Neuronal stem cell (in vitro differentiated cells): ENCODE data around the gene SLC22A4.

Experiments
- DNase-seq: peaks from one replicate; pipeline ENCODE4 v3.0.0-alpha.2; 2013; ENCODE audit warnings: low spot score
- H2AFZ ChIP-seq: one replicate; pipeline ENCODE4 v1.6.1; 2013; ENCODE audit warnings: mild to moderate bottlenecking, low read length, inconsistent platforms
- H2AK5ac ChIP-seq: 2 replicates; pipeline ENCODE4 v1.6.1; 2013; ENCODE audit warnings: low read depth, mild to moderate bottlenecking, inconsistent platforms, low read length, moderate library complexity, mixed read lengths
- H2BK120ac ChIP-seq: 2 replicates; pipeline ENCODE4 v1.6.1; 2013; ENCODE audit warnings: low read depth, mild to moderate bottlenecking, inconsistent platforms, low read length, moderate library complexity, mixed read lengths
- H2BK12ac ChIP-seq: one replicate; pipeline ENCODE4 v1.6.1; 2013; ENCODE audit warnings: low read length, inconsistent platforms
- H2BK15ac ChIP-seq: 2 replicates; pipeline ENCODE4 v1.6.1; 2013; ENCODE audit warnings: mild to moderate bottlenecking, low read length, inconsistent platforms, mixed read lengths
- H2BK5ac ChIP-seq: one replicate; pipeline ENCODE4 v1.6.1; 2013; ENCODE audit warnings: inconsistent platforms, mild to moderate bottlenecking, low read length, moderate library complexity
- H3K14ac ChIP-seq: one replicate; pipeline ENCODE4 v1.6.1; 2013; ENCODE audit warnings: low read length, inconsistent platforms
- H3K18ac ChIP-seq: 2 replicates; pipeline ENCODE4 v1.6.1; 2013; ENCODE audit warnings: low read length, inconsistent platforms
- H3K23ac ChIP-seq: 2 replicates; pipeline ENCODE4 v1.6.1; 2013; ENCODE audit warnings: low read depth, mild to moderate bottlenecking, mixed read lengths, low read length, inconsistent platforms; ENCODE audit not compliant: poor library complexity
- H3K27ac ChIP-seq: replicated peaks from 3 replicates; pipeline ENCODE4 v1.5.1; 2013; ENCODE audit warnings: low read length, inconsistent platforms
- H3K27me3 ChIP-seq, 3 experiments: 2 replicates each; pipeline ENCODE4 v1.6.1; 2013; ENCODE audit warnings: low read length in 3 of 3, mild to moderate bottlenecking in 2 of 3, inconsistent platforms in 1 of 3, low read depth in 1 of 3, mixed read lengths in 1 of 3, moderate library complexity in 1 of 3; ENCODE audit not compliant: control insufficient read depth in 3 of 3, insufficient read depth in 3 of 3
- H3K36me3 ChIP-seq, 2 donors: replicated peaks in 1 of 2; 2 replicates each; pipeline ENCODE4 v1.6.1; 2013; ENCODE audit warnings: low read length in 2 of 2; ENCODE audit not compliant: control insufficient read depth in 2 of 2, insufficient read depth in 2 of 2
- H3K4ac ChIP-seq: 2 replicates; pipeline ENCODE4 v1.6.1; 2013; ENCODE audit warnings: inconsistent platforms, mild to moderate bottlenecking, low read length, moderate library complexity
- H3K4me1 ChIP-seq, 2 donors: 1 replicate in 1 of 2; 2 replicates in 1 of 2; pipeline ENCODE4 v1.6.1; 2013; ENCODE audit warnings: low read length in 2 of 2, low read depth in 1 of 2; ENCODE audit not compliant: control insufficient read depth in 2 of 2, insufficient read depth in 1 of 2
- H3K4me2 ChIP-seq: one replicate; pipeline ENCODE4 v1.6.1; 2013; ENCODE audit warnings: mild to moderate bottlenecking, low read length, inconsistent platforms; ENCODE audit not compliant: insufficient read depth, poor library complexity, severe bottlenecking
- H3K4me3 ChIP-seq, 2 donors: 2 replicates each; pipeline ENCODE4 v1.5.1; 2013; ENCODE audit warnings: low read length in 2 of 2, mild to moderate bottlenecking in 2 of 2, inconsistent platforms in 1 of 2, moderate library complexity in 1 of 2
- H3K79me1 ChIP-seq: one replicate; pipeline ENCODE4 v1.6.1; 2013; ENCODE audit warnings: low read depth, mild to moderate bottlenecking, inconsistent platforms, low read length, moderate library complexity
- H3K9ac ChIP-seq: one replicate; pipeline ENCODE4 v1.6.1; 2013; ENCODE audit warnings: mild to moderate bottlenecking, low read depth, low read length, inconsistent platforms; ENCODE audit not compliant: poor library complexity
- H3K9me3 ChIP-seq, 2 donors: replicated peaks in 1 of 2; 2 replicates each; pipeline versions ENCODE3 to v1.6.1; 2013; ENCODE audit warnings: low read length in 2 of 2, mild to moderate bottlenecking in 2 of 2, inconsistent platforms in 1 of 2, low read depth in 1 of 2, mixed read lengths in 1 of 2, moderate library complexity in 1 of 2; ENCODE audit not compliant: control insufficient read depth in 2 of 2, insufficient read depth in 1 of 2
- H4K8ac ChIP-seq: one replicate; pipeline ENCODE4 v1.6.1; 2013; ENCODE audit warnings: low read depth, mild to moderate bottlenecking, inconsistent platforms, low read length, moderate library complexity
- H4K91ac ChIP-seq: one replicate; pipeline ENCODE4 v1.6.1; 2013; ENCODE audit warnings: low read length, low read depth, mild to moderate bottlenecking, inconsistent platforms; ENCODE audit not compliant: poor library complexity
- WGBS, 2 donors: extraction: QIAGEN DNeasy Blood & Tissue Kit; methylation state at CpG; one replicate each; pipeline ENCODE4 v1.1.7; 2013; ENCODE audit warnings: missing lambda C conversion rate in 2 of 2, mixed read lengths in 1 of 2; ENCODE audit not compliant: insufficient read length in 2 of 2, insufficient replicate concordance in 1 of 2; ENCODE audit errors: extremely low coverage in 2 of 2; 5-methylcytosine and 5-hydroxymethylcytosine counted together

Gene SLC22A4

GRCh38 chr5:132263548-132264261, 30.5 kb upstream of the SLC22A4 start:
- Histone ChIP-seq H4K8ac (no peak overlapping the region), H2BK15ac (no peak overlapping the region), H2AK5ac (no peak overlapping the region), H4K91ac (no peak overlapping the region), H3K27ac (no peak overlapping the region), H2BK12ac (no peak overlapping the region), H2BK120ac (no peak overlapping the region), H3K36me3 (peaks cover 0 to 5% of the 10 kb centered on the region in 2 donors), H3K9me3 (no peaks in the 10 kb centered on the region), H3K18ac (no peak overlapping the region), H3K4me3 (no peak overlapping the region), H3K79me1 (no peaks in the 10 kb centered on the region), H3K14ac (no peak overlapping the region), H3K4me1 (peaks cover 0 to 45% of the 10 kb centered on the region in 2 donors), H3K27me3 (peaks cover 0 to 8% (median 0%) of the 10 kb centered on the region in 3 experiments), H3K9ac (no peak overlapping the region), H2BK5ac (no peak overlapping the region), H3K4ac (no peak overlapping the region), H3K23ac (no peak overlapping the region), H2AFZ (no peak overlapping the region), H3K4me2 (no peak overlapping the region)
- no peak for DNase-seq
- no CpG with 5 or more reads among the region's 7 CpGs for WGBS, 2 donors

DNA sequence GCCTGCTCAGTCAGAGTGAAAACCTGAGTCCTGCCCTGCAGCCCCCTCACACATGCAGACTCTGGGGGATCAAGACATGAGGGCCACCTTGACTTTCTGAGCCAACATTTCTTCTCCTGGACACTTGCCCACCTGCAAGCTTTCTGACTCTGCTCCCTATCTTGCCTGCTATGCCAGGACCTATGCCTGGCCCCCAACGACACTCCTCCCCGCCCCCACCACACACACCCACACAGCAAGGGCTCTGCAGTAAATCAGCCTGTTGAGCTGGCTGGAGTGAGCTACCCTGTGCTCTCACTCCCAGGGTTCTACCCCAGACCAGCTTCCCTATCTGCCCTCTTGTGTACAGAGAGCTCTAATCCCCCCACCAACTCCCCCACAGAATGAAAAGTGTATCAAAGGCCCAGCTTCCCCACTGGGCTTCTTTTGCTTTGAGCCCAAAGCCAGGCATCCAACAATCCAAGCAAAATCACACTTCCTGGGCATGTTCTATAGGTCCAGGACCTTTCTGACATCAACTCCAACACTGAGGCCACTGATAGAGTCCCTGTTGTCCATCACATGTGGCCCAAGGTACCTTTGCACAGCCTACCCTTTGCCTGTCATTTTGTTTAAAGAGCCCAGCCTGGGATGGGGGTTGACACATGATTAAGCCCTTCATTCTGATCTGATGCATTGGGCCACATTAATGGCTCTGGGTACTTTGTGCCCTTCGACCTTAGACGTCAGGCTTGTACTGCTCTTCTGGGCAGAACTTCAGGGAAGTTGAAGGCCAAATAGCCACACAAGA, 29.5 kb upstream of the SLC22A4 start:
- no peak overlapping the region for H3K4me3 ChIP-seq
- no peak overlapping the region for H3K9ac ChIP-seq
- H2BK120ac ChIP-seq = no peak overlapping the region
- H4K91ac ChIP-seq = no peak overlapping the region
- H3K4ac ChIP-seq = no peak overlapping the region
- no peak overlapping the region for H4K8ac ChIP-seq
- no peak overlapping the region for H2AFZ ChIP-seq
- no peak for DNase-seq
- H2BK5ac ChIP-seq = no peak overlapping the region
- H3K4me1 ChIP-seq = peaks cover 4 to 44% of the 10 kb centered on the region in 2 donors
- H2BK15ac ChIP-seq = peak overlapping the region; percentile 24
- H3K23ac ChIP-seq = no peak overlapping the region
- WGBS, 2 donors = no CpG with 5 or more reads among the region's 4 CpGs
- no peaks in the 10 kb centered on the region for H3K79me1 ChIP-seq
- H3K36me3 ChIP-seq = peaks cover 0 to 6% of the 10 kb centered on the region in 2 donors
- H3K4me2 ChIP-seq = no peak overlapping the region
- H2AK5ac ChIP-seq = no peak overlapping the region
- H2BK12ac ChIP-seq = no peak overlapping the region
- no peak overlapping the region for H3K27ac ChIP-seq
- no peak overlapping the region for H3K18ac ChIP-seq
- no peaks in the 10 kb centered on the region for H3K9me3 ChIP-seq
- H3K14ac ChIP-seq = no peak overlapping the region
- H3K27me3 ChIP-seq = no peaks in the 10 kb centered on the region

GRCh38 chr5:132265336-132266030, 28.7 kb upstream of the SLC22A4 start:
- Histone ChIP-seq H3K27me3 (no peaks in the 10 kb centered on the region), H3K79me1 (no peaks in the 10 kb centered on the region), H2BK5ac (no peak overlapping the region), H3K4ac (no peak overlapping the region), H3K4me1 (peaks cover 4 to 37% of the 10 kb centered on the region in 2 donors), H3K9ac (no peak overlapping the region), H2AFZ (no peak overlapping the region), H3K27ac (no peak overlapping the region), H3K9me3 (no peaks in the 10 kb centered on the region), H3K4me2 (no peak overlapping the region), H2BK120ac (no peak overlapping the region), H3K18ac (peak overlapping the region; percentile 74), H3K36me3 (peaks cover 0 to 9% of the 10 kb centered on the region in 2 donors), H3K4me3 (no peak overlapping the region), H4K91ac (no peak overlapping the region), H3K23ac (no peak overlapping the region), H3K14ac (no peak overlapping the region), H2BK12ac (no peak overlapping the region), H2AK5ac (no peak overlapping the region), H4K8ac (no peak overlapping the region), H2BK15ac (peak overlapping the region; percentile 24)
- WGBS, 2 donors = no CpG with 5 or more reads among the region's 8 CpGs
- DNase-seq = no peak
